ENCODE data around the gene ZNF483.
"Not testable (repeated sequence)": the region's sequence is repeated elsewhere in the genome, so short reads cannot be mapped to it uniquely, and the experiment has no call there.

- TF ChIP-seq CTCF, POLR2A (IDR thresholded peaks at IDR 0.05): not testable (repeated sequence)
Observed at GRCh38 chr9:111555425-111555824, 30.4 kb downstream of the ZNF483 start.

Measured in esophagus squamous epithelium (tissue), 4 donors.